H1 (cell line): ENCODE results near the gene PSMA5. TPM values are rescaled to one million over a fixed set of nuclear protein-coding genes. Genes with fewer than 3 reads are reported as not detected.

Source experiments
- CBX5 ChIP-seq: fragments of 300-800, 300-1000 bp; sonication (generic); IDR thresholded peaks from 2 replicates; pipeline ENCODE4 v1.7.1; 2016; ENCODE audit warnings: antibody characterized with exemption, low read length, low read depth
- CTCF ChIP-seq, 3 experiments: IDR thresholded peaks; 1 replicate in 2 of 3; 2 replicates in 1 of 3; pipeline versions ENCODE4 v1.5.1 to v1.6.1; 2011; ENCODE audit warnings: low read length in 3 of 3, mild to moderate bottlenecking in 3 of 3, inconsistent platforms in 2 of 3, low read depth in 1 of 3, moderate library complexity in 1 of 3; ENCODE audit not compliant: insufficient read depth in 1 of 3; ENCODE audit errors: control extremely low read depth in 1 of 3
- FOSL1 ChIP-seq: IDR thresholded peaks from 2 replicates; pipeline ENCODE4 v1.6.1; 2011; ENCODE audit warnings: mild to moderate bottlenecking, low read depth, low read length, moderate library complexity; ENCODE audit not compliant: insufficient read depth
- GTF2F1 ChIP-seq: IDR thresholded peaks from 2 replicates; pipeline ENCODE4 v1.6.1; 2012; ENCODE audit warnings: low read depth, low read length, improper control_type of control experiment, borderline replicate concordance
- KDM5A ChIP-seq: fragments of 200-600 bp; IDR thresholded peaks from 2 replicates; pipeline ENCODE4 v1.7.1; 2012; ENCODE audit warnings: mild to moderate bottlenecking, low read length, inconsistent platforms, mixed read lengths
- POLR2AphosphoS5 ChIP-seq: IDR thresholded peaks from 2 replicates; pipeline ENCODE4 v1.6.1; 2011; ENCODE audit warnings: low read depth, low read length
- RFX5 ChIP-seq: IDR thresholded peaks from 2 replicates; pipeline ENCODE4 v1.6.1; 2011; ENCODE audit warnings: low read depth, low read length, improper control_type of control experiment, borderline replicate concordance
- RNF2 ChIP-seq: fragments of 200-900, 300-1000 bp; sonication (generic); IDR thresholded peaks from 2 replicates; pipeline ENCODE4 v1.7.1; 2016; ENCODE audit warnings: borderline replicate concordance, low read depth, mild to moderate bottlenecking, antibody characterized with exemption, low read length; ENCODE audit not compliant: poor library complexity, severe bottlenecking; ENCODE audit errors: missing control alignments
- RXRA ChIP-seq: IDR thresholded peaks from 2 replicates; pipeline ENCODE4 v1.6.1; 2011; ENCODE audit warnings: low read depth, mild to moderate bottlenecking, low read length, moderate library complexity; ENCODE audit not compliant: insufficient read depth
- SAP30 ChIP-seq: fragments of 300-600 bp; sonication (generic); IDR thresholded peaks from 2 replicates; pipeline ENCODE4 v1.7.1; 2012; ENCODE audit warnings: low read length, moderate library complexity, mild to moderate bottlenecking, inconsistent platforms; ENCODE audit not compliant: insufficient read depth, insufficient replicate concordance
- SIN3A ChIP-seq, 2 experiments: IDR thresholded peaks in 1 of 2; conservative IDR thresholded peaks in 1 of 2; 2 replicates each; pipeline ENCODE4 v1.6.1; 2011 to 2012; ENCODE audit warnings: low read length in 2 of 2, improper control_type of control experiment in 1 of 2, low read depth in 1 of 2, mild to moderate bottlenecking in 1 of 2
- SIRT6 ChIP-seq: IDR thresholded peaks from one replicate; pipeline ENCODE4 v1.7.1; 2012; ENCODE audit warnings: low read length, inconsistent platforms
- SIX5 ChIP-seq: IDR thresholded peaks from 2 replicates; pipeline ENCODE4 v1.6.1; 2011; ENCODE audit warnings: mild to moderate bottlenecking, low read depth, low read length
- SP1 ChIP-seq: IDR thresholded peaks from 2 replicates; pipeline ENCODE4 v1.6.1; 2011; ENCODE audit warnings: low read depth, low read length
- TAF1 ChIP-seq: IDR thresholded peaks from 2 replicates; pipeline ENCODE4 v1.6.1; 2011; ENCODE audit warnings: mild to moderate bottlenecking, low read depth, low read length
- TBP ChIP-seq: IDR thresholded peaks from 2 replicates; pipeline ENCODE4 v1.6.1; 2011; ENCODE audit warnings: low read depth, low read length, improper control_type of control experiment
- YY1 ChIP-seq: IDR thresholded peaks from 2 replicates; pipeline ENCODE4 v1.6.1; 2011; ENCODE audit warnings: low read depth, mild to moderate bottlenecking, low read length
- polyA plus RNA-seq, 7 experiments: library from polyadenylated mRNA; depleted of rRNA in 3 of 7; stranded (reverse) in 5 of 7; unstranded in 2 of 7; fragments of >200 nt in 5 of 7; fragments of 200-250 nt in 2 of 7; gene quantifications; 1 replicate in 5 of 7; 2 replicates in 1 of 7; 4 replicates in 1 of 7; pipeline versions ENCODE4 v1.2.1 to v1.2.3, GENCODE V29; 2011 to 2013; ENCODE audit warnings: missing spikeins in 2 of 7, mixed read lengths in 2 of 7
- total RNA-seq: library from RNA; stranded (reverse); fragmentation: NEBNext Ultra II Directional; extraction: Animal tissue kit (Norgen Biotek cat#: 25700); gene quantifications from 2 replicates; pipeline ENCODE4 v1.2.1, GENCODE V29; 2021
- TF ChIP-seq, protein P1 (sequence below): IDR thresholded peaks from 2 replicates; pipeline ENCODE4 v1.6.1; 2012; ENCODE audit warnings: inconsistent platforms
- TF ChIP-seq, protein P2 (sequence below): IDR thresholded peaks from 2 replicates; pipeline ENCODE4 v1.6.1; 2011; ENCODE audit warnings: low read depth, mild to moderate bottlenecking, low read length; ENCODE audit not compliant: insufficient read depth

PSMA5 gene
- total and polyA plus RNA-seq, 2 of the 8 experiments (the other 6 are each of a cell fraction or from before 2014, with no cell fraction given) = 140 to 166 TPM

GRCh38 chr1:109426281-109427170 is at the start of gene PSMA5 (continued):
- TF ChIP-seq FOSL1 = no peak
- TF ChIP-seq RFX5 = no peak
- TF ChIP-seq SIRT6 = no peak
- no peak for TF ChIP-seq GTF2F1
- no peak for TF ChIP-seq RXRA
- TF ChIP-seq TBP = peak; percentile 88
- no peak for TF ChIP-seq YY1
- peak; percentile 95 for TF ChIP-seq SP1
- TF ChIP-seq, protein P1, sequence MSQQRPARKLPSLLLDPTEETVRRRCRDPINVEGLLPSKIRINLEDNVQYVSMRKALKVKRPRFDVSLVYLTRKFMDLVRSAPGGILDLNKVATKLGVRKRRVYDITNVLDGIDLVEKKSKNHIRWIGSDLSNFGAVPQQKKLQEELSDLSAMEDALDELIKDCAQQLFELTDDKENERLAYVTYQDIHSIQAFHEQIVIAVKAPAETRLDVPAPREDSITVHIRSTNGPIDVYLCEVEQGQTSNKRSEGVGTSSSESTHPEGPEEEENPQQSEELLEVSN = peak; percentile 95
- TF ChIP-seq CBX5 = no peak
- TF ChIP-seq POLR2AphosphoS5 = peak; percentile 96
- TF ChIP-seq CTCF (IDR thresholded peaks at IDR 0.05; ENCODE audit: control extremely low read depth in 1 of 3, insufficient read depth in 1 of 3, low read depth in 1 of 3, low read length in 3 of 3) = no peak
- peak in 1 of 2 experiments; percentile 51; a peak in 3 of 4 replicates for TF ChIP-seq SIN3A (conservative IDR thresholded peaks at IDR 0.05 in 1 of 2, IDR thresholded peaks at IDR 0.05 in 1 of 2; ENCODE audit: low read depth in 1 of 2, low read length in 2 of 2)
- TF ChIP-seq, protein P2, sequence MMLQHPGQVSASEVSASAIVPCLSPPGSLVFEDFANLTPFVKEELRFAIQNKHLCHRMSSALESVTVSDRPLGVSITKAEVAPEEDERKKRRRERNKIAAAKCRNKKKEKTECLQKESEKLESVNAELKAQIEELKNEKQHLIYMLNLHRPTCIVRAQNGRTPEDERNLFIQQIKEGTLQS = no peak
- no peak for TF ChIP-seq RNF2
- TF ChIP-seq SIX5 = no peak
- peak; percentile 92 for TF ChIP-seq TAF1
- TF ChIP-seq SAP30 = no peak
- TF ChIP-seq KDM5A = 0 out of 2 replicates have a peak, but pooled peaks have one; percentile 9
